Sigmoid colon (tissue), 7 donors: ENCODE data around the gene KLK7. TPM values are rescaled to one million over a fixed set of nuclear protein-coding genes. Genes with fewer than 3 reads are reported as not detected.

ENCODE experiments used
- DNase-seq: peaks from one replicate; pipeline ENCODE4 v3.0.0-alpha.2; 2019
- H3K27ac ChIP-seq, 4 donors: fragments of 200-600 bp; sonication (generic); one replicate each; pipeline ENCODE4 v1.5.1; 2016 to 2019; ENCODE audit warnings: mild to moderate bottlenecking in 1 of 4
- H3K27me3 ChIP-seq, 3 donors: fragments of 200-600 bp; sonication (generic); one replicate each; pipeline ENCODE4 v1.5.1; 2019; ENCODE audit warnings: mild to moderate bottlenecking in 1 of 3
- H3K36me3 ChIP-seq, 4 donors: fragments of 200-600 bp; sonication (generic); one replicate each; pipeline ENCODE4 v1.5.1; 2016 to 2019
- H3K4me1 ChIP-seq, 4 donors: fragments of 200-600 bp; sonication (generic); one replicate each; pipeline ENCODE4 v1.5.1; 2017 to 2019
- H3K4me3 ChIP-seq, 4 donors: fragments of 200-600 bp; sonication (generic); one replicate each; pipeline ENCODE4 v1.5.1; 2017 to 2019; ENCODE audit warnings: mild to moderate bottlenecking in 2 of 4, moderate library complexity in 1 of 4
- H3K9me3 ChIP-seq, 4 donors: fragments of 200-600 bp in 3 of 4; sonication (generic) in 3 of 4; one replicate each; pipeline versions ENCODE4 v1.5.1 to v1.6.1; 2013 to 2019
- EP300 ChIP-seq, 4 donors: sonication (generic); formaldehyde crosslinking; IDR thresholded peaks; one replicate each; pipeline ENCODE4 v1.6.1; 2017; ENCODE audit warnings: antibody characterized with exemption in 4 of 4
- POLR2A ChIP-seq, 2 donors: fragments of 450-650 bp; IDR thresholded peaks; one replicate each; pipeline ENCODE4 v1.6.1; 2016; ENCODE audit warnings: antibody characterized with exemption in 2 of 2, mild to moderate bottlenecking in 2 of 2, moderate library complexity in 2 of 2
- POLR2AphosphoS5 ChIP-seq, 4 donors: sonication (generic); formaldehyde crosslinking; IDR thresholded peaks; one replicate each; pipeline ENCODE4 v1.6.1; 2017; ENCODE audit warnings: antibody characterized with exemption in 4 of 4
- WGBS, 2 donors: extraction: QIAGEN DNeasy Blood & Tissue Kit; methylation state at CpG; one replicate each; pipeline ENCODE4 v1.1.7; 2013; 5-methylcytosine and 5-hydroxymethylcytosine counted together
- intact Hi-C: fragments of 100-400 bp; cut with DNase I; formaldehyde crosslinking; loops from one replicate; pipeline ENCODE4 v1.15.1; 2023
- polyA plus RNA-seq, 3 donors: library from polyadenylated mRNA; stranded (reverse); fragments of 200-250 nt; gene quantifications; one replicate each; pipeline ENCODE4 v1.2.3, GENCODE V29; 2013
- total RNA-seq, 4 donors: library from RNA; depleted of rRNA; stranded (reverse); fragments of >200 nt; gene quantifications; one replicate each; pipeline ENCODE4 v1.1.0, GENCODE V29; 2016
- TF ChIP-seq, protein P1 (sequence below), 4 experiments: fragments of 450-650 bp in 3 of 4; fragments of 200-600 bp in 1 of 4; IDR thresholded peaks; one replicate each; pipeline ENCODE4 v1.5.1; 2016 to 2019; ENCODE audit warnings: antibody characterized with exemption in 4 of 4, mild to moderate bottlenecking in 3 of 4, moderate library complexity in 2 of 4
- donor health status: healthy with polysubstance abuse.
- donor health status: Bipolar disorder and iron deficiency.
- donor health status: healthy.

The KLK7 gene
- total RNA-seq: not detected
- not detected for polyA plus RNA-seq

DNA sequence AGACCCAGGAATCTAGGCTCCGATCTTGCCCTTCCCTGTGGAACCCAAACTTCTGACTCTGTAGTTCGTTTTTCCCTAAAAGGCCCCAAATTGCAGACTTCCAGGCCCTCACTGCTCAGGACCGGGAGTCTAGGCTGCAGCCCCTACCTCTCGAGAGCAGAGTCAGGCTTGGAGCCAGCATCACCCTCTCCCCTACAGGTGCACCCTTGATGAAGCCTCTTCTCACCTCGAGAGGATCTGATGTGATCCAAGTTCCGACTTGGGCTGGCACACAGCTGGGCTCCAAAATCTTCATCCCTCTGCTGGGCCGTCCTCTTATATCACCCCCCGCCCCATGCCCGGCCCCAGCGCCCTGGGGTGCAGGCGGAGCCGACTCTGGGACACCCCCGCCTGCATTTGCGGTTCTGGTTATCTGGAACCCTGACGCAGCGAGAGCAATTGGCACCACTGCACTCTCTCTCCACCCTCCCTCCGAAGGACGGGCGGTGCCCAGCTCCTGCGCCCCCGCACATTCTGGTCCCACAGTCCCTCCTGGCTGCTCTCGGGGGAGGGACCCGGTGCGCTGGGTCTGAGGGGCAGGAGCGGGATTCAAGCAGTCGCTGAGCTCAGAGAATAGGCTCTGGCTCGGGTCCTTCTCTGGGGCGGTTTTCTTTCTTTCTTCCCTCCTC lies at the start of gene KLK7:
Gene KLK7 (minus strand): TSS at position 293 of the 668 bp plus-strand sequence. CDS start 1,518 bp downstream, outside the sequence.
- H3K27ac ChIP-seq: no peak within 1 kb of the TSS
- H3K4me3 ChIP-seq: no peak within 1 kb of the TSS
- peak; percentile 34 for DNase-seq
- no peaks in the 10 kb centered on the region for H3K4me1 ChIP-seq
- no peaks in the 10 kb centered on the region for H3K36me3 ChIP-seq
- 19 to 34% methylated on average over 28 of the region's 28 CpGs for WGBS, 2 donors
- intact Hi-C loops: no loop called here
- TF ChIP-seq, protein P1, sequence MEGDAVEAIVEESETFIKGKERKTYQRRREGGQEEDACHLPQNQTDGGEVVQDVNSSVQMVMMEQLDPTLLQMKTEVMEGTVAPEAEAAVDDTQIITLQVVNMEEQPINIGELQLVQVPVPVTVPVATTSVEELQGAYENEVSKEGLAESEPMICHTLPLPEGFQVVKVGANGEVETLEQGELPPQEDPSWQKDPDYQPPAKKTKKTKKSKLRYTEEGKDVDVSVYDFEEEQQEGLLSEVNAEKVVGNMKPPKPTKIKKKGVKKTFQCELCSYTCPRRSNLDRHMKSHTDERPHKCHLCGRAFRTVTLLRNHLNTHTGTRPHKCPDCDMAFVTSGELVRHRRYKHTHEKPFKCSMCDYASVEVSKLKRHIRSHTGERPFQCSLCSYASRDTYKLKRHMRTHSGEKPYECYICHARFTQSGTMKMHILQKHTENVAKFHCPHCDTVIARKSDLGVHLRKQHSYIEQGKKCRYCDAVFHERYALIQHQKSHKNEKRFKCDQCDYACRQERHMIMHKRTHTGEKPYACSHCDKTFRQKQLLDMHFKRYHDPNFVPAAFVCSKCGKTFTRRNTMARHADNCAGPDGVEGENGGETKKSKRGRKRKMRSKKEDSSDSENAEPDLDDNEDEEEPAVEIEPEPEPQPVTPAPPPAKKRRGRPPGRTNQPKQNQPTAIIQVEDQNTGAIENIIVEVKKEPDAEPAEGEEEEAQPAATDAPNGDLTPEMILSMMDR (IDR thresholded peaks at IDR 0.05): no peak
- no peak for TF ChIP-seq POLR2A (IDR thresholded peaks at IDR 0.05)
- no peak for TF ChIP-seq POLR2AphosphoS5 (IDR thresholded peaks at IDR 0.05)
- no peak for TF ChIP-seq EP300 (IDR thresholded peaks at IDR 0.05)
- no peaks in the 10 kb centered on the region for H3K9me3 ChIP-seq
- peaks cover 5 to 34% (median 7%) of the 10 kb centered on the region in 3 donors for H3K27me3 ChIP-seq

DNA sequence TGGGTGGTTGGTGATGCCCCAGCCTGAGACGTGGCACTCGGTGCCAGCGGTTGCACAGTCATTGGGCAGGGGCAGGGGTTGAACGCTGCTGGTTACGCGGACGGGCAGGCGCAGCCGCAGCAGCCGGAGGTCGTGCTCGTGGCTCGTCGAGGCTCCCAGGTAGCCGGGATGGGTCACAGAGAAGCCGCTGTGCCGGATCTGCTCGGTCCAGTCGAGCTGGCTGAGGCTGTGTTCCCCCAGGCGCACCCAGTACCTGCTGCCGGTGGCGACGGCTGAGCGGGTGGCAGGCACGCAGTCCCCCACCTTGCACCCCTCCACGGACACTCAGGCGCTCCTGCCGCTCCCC lies 48.1 kb upstream of the KLK7 start:
- Histone ChIP-seq H3K36me3 (no peaks in the 10 kb centered on the region), H3K27ac (no peak overlapping the region), H3K9me3 (no peaks in the 10 kb centered on the region), H3K4me3 (no peak overlapping the region), H3K27me3 (peaks cover 0 to 44% (median 0%) of the 10 kb centered on the region in 3 donors), H3K4me1 (no peaks in the 10 kb centered on the region)
- intact Hi-C loops: no loop called here
- TF ChIP-seq, protein P1 (IDR thresholded peaks at IDR 0.05): no peak
- TF ChIP-seq POLR2A (IDR thresholded peaks at IDR 0.05) (no peak), EP300 (IDR thresholded peaks at IDR 0.05) (no peak), POLR2AphosphoS5 (IDR thresholded peaks at IDR 0.05) (no peak)
- 92% methylated on average over 28 of the region's 28 CpGs for WGBS, 2 donors
- peak; percentile 38 for DNase-seq

DNA sequence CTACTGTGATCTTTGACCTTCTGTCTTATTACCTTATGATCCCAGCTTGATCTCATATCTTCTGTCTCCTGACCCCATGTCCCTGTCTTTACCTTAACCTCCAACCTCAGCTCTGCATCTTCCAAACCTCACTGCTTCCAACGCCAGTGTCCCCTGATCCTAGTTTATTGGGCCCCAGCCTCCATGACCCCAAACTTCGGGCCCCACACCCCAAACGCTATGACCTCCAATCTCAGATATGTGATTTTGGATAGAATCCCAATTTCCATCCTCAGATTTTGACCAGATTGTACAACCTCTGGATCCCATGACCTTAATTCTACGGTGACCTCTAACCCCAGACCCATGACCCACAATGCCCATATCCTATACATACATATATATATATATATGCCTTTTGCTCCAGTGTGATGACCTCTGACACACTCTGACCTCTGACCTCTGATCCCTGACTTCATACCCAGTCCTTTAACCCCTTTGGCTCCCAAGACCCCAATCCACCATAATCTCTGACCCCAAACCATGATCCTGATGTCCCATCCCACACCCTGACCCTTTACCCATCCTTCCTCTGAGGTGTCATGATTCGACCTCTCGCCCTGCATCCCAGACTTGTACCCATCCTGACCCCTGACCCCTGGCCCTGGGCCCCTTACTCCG lies 47.6 kb upstream of the KLK7 start:
- Histone ChIP-seq H3K4me1 (no peaks in the 10 kb centered on the region), H3K27ac (no peak overlapping the region), H3K9me3 (no peaks in the 10 kb centered on the region), H3K36me3 (no peaks in the 10 kb centered on the region), H3K27me3 (peaks cover 0 to 50% (median 1%) of the 10 kb centered on the region in 3 donors), H3K4me3 (no peak overlapping the region)
- peak; percentile 29 for DNase-seq
- intact Hi-C loops: no loop called here
- WGBS, 2 donors: 82 to 91% methylated on average over 7 of the region's 7 CpGs
- TF ChIP-seq POLR2A (IDR thresholded peaks at IDR 0.05): no peak
- TF ChIP-seq, protein P1 (IDR thresholded peaks at IDR 0.05): no peak
- no peak for TF ChIP-seq EP300 (IDR thresholded peaks at IDR 0.05)
- TF ChIP-seq POLR2AphosphoS5 (IDR thresholded peaks at IDR 0.05): no peak

DNA sequence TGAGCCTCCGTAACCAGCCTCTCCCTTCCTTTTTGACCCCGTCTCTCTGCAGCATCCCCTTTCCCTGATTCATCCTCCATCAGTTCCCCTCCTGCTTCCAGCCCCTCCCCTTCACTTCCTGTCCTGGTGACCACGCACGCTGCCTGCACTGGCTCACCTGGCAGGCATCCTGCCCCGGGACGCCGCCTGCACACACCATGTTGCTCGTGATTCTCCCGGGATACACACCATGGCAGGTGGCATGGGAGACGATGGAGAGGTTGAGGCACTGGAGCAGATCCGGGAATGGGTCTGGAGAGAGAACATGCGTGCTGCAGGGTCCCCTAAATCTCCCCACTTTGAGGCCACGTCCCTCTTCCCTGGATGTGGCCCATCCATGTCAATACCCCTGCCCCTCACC lies 46.9 kb upstream of the KLK7 start:
- H3K9me3 ChIP-seq: no peaks in the 10 kb centered on the region
- intact Hi-C loops: no loop called here
- H3K4me1 ChIP-seq: no peaks in the 10 kb centered on the region
- no peak overlapping the region for H3K4me3 ChIP-seq
- no peak for TF ChIP-seq POLR2A (IDR thresholded peaks at IDR 0.05)
- no peak for TF ChIP-seq POLR2AphosphoS5 (IDR thresholded peaks at IDR 0.05)
- no peak for TF ChIP-seq EP300 (IDR thresholded peaks at IDR 0.05)
- TF ChIP-seq, protein P1 (IDR thresholded peaks at IDR 0.05): no peak
- no peak overlapping the region for H3K27ac ChIP-seq
- no peaks in the 10 kb centered on the region for H3K36me3 ChIP-seq
- peaks cover 0 to 56% (median 8%) of the 10 kb centered on the region in 3 donors for H3K27me3 ChIP-seq
- peak; percentile 52 for DNase-seq
- 76 to 78% methylated on average over 13 of the region's 13 CpGs for WGBS, 2 donors
